HepG2 (cell line): ENCODE results near the gene AURKA. TPM values are rescaled to one million over a fixed set of nuclear protein-coding genes. Genes with fewer than 3 reads are reported as not detected.

Experiments
- HDAC2 ChIP-seq: sonication (generic); formaldehyde crosslinking; IDR thresholded peaks from 2 replicates; pipeline ENCODE4 v1.4.0; 2020; ENCODE audit warnings: missing genetic modification reagents
- HNRNPL ChIP-seq: fragments of 200-400 bp; formaldehyde crosslinking; IDR thresholded peaks from 2 replicates; pipeline ENCODE4 v1.6.1; 2017; ENCODE audit warnings: mild to moderate bottlenecking, low read depth, low read length
- HOMEZ ChIP-seq: IDR thresholded peaks from 2 replicates; pipeline ENCODE4 v1.6.1; 2016; ENCODE audit warnings: low read depth
- IKZF5 ChIP-seq: IDR thresholded peaks from 2 replicates; pipeline ENCODE4 v1.6.1; 2018; ENCODE audit warnings: missing genetic modification reagents, mild to moderate bottlenecking, missing compliant biosample characterization
- JUNB ChIP-seq: sonication (generic); formaldehyde crosslinking; IDR thresholded peaks from 2 replicates; pipeline ENCODE4 v1.8.0; 2022; ENCODE audit warnings: missing genetic modification reagents, mild to moderate bottlenecking, borderline replicate concordance
- KLF9 ChIP-seq: IDR thresholded peaks from 2 replicates; pipeline ENCODE4 v1.6.1; 2016; ENCODE audit warnings: low read depth
- NFE2 ChIP-seq: sonication (generic); formaldehyde crosslinking; IDR thresholded peaks from 2 replicates; pipeline ENCODE4 v1.4.0; 2020; ENCODE audit warnings: missing genetic modification reagents
- REPIN1 ChIP-seq: sonication (generic); formaldehyde crosslinking; IDR thresholded peaks from 2 replicates; pipeline ENCODE4 v1.8.0; 2022; ENCODE audit warnings: missing genetic modification reagents, low read depth, mild to moderate bottlenecking, borderline replicate concordance
- SMYD3 ChIP-seq: sonication (generic); formaldehyde crosslinking; IDR thresholded peaks from 2 replicates; pipeline ENCODE4 v1.8.1; 2023; ENCODE audit warnings: mild to moderate bottlenecking, missing genetic modification reagents
- SNAPC4 ChIP-seq: sonication (generic); formaldehyde crosslinking; IDR thresholded peaks from 2 replicates; pipeline ENCODE4 v1.4.0; 2020; ENCODE audit warnings: mild to moderate bottlenecking, missing genetic modification reagents
- SOX6 ChIP-seq, 2 experiments: fragments of 450-650 bp in 1 of 2; sonication (generic) in 1 of 2; formaldehyde crosslinking in 1 of 2; IDR thresholded peaks; 2 replicates each; pipeline versions ENCODE4 v1.4.0 to v1.6.1; 2017 to 2020; ENCODE audit warnings: antibody characterized with exemption in 1 of 2, mild to moderate bottlenecking in 1 of 2, missing genetic modification reagents in 1 of 2
- SRY ChIP-seq: sonication (generic); formaldehyde crosslinking; IDR thresholded peaks from 2 replicates; pipeline ENCODE4 v1.8.0; 2022; ENCODE audit warnings: mild to moderate bottlenecking, missing genetic modification reagents
- TAF1 ChIP-seq: sonication (generic); formaldehyde crosslinking; IDR thresholded peaks from 2 replicates; pipeline ENCODE4 v1.4.0; 2020; ENCODE audit warnings: missing genetic modification reagents
- ZNF276 ChIP-seq: sonication (generic); formaldehyde crosslinking; IDR thresholded peaks from 2 replicates; pipeline ENCODE4 v1.4.0; 2020; ENCODE audit warnings: mild to moderate bottlenecking, low read depth, missing genetic modification reagents
- ZNF431 ChIP-seq: sonication (generic); formaldehyde crosslinking; IDR thresholded peaks from 2 replicates; pipeline ENCODE4 v1.9.0; 2022; ENCODE audit warnings: missing genetic modification reagents, low read depth, mild to moderate bottlenecking, borderline replicate concordance
- ZNF558 ChIP-seq: sonication (generic); formaldehyde crosslinking; IDR thresholded peaks from 2 replicates; pipeline ENCODE4 v1.9.0; 2022; ENCODE audit warnings: mild to moderate bottlenecking, missing genetic modification reagents, borderline replicate concordance
- ZNF709 ChIP-seq: sonication (generic); formaldehyde crosslinking; IDR thresholded peaks from 2 replicates; pipeline ENCODE4 v1.5.0; 2020; ENCODE audit warnings: mild to moderate bottlenecking, missing genetic modification reagents
- ZNF782 ChIP-seq: sonication (generic); formaldehyde crosslinking; IDR thresholded peaks from 2 replicates; pipeline ENCODE4 v1.4.0; 2020; ENCODE audit warnings: missing genetic modification reagents, mild to moderate bottlenecking, borderline replicate concordance
- ZNF878 ChIP-seq: sonication (generic); formaldehyde crosslinking; IDR thresholded peaks from 2 replicates; pipeline ENCODE4 v1.8.1; 2023; ENCODE audit warnings: mild to moderate bottlenecking, missing genetic modification reagents, moderate library complexity
- polyA plus RNA-seq, 8 experiments: library from polyadenylated mRNA; depleted of rRNA in 3 of 8; stranded (reverse) in 7 of 8; unstranded in 1 of 8; fragments of >200 nt; fragmentation: Illumina TruSeq in 4 of 8; extraction: Trizol in 4 of 8; gene quantifications; 2 replicates each; pipeline versions ENCODE4 v1.2.1 to v1.2.3, GENCODE V29; 2011 to 2016; ENCODE audit warnings: low read depth in 4 of 8, missing spikeins in 1 of 8, mixed read lengths in 1 of 8; ENCODE audit not compliant: insufficient read depth in 1 of 8
- total RNA-seq, 5 experiments: library from RNA; depleted of rRNA; stranded (reverse); fragments of >200 nt; fragmentation: Illumina TruSeq; extraction: Trizol; gene quantifications; 2 replicates each; pipeline ENCODE4 v1.2.3, GENCODE V29; 2016; ENCODE audit warnings: low read depth in 1 of 5

Gene AURKA
- total and polyA plus RNA-seq, 2 of the 13 experiments (the other 11 are each of a cell fraction or from before 2014, with no cell fraction given): 96.4 to 224 TPM

GRCh38 chr20:56360133-56360907, 31.7 kb downstream of the AURKA start (continued):
- TF ChIP-seq SOX6 (IDR thresholded peaks at IDR 0.05): no peak
- TF ChIP-seq SOX6 (CRISPR knock-in tag; IDR thresholded peaks at IDR 0.05): peak; percentile 11; the same call in 1 of the 2 replicates
- TF ChIP-seq HNRNPL: peak; percentile 83; the same call in 1 of the 2 replicates
- no peak; the same call in 1 of the 2 replicates for TF ChIP-seq SRY (CRISPR knock-in tag)
- TF ChIP-seq ZNF558 (CRISPR knock-in tag): no peak; the same call in 1 of the 2 replicates
- TF ChIP-seq REPIN1: peak; percentile 12; the same call in 1 of the 2 replicates
- TF ChIP-seq TAF1 (CRISPR knock-in tag): peak; percentile 53
- peak; percentile 71 for TF ChIP-seq IKZF5 (CRISPR knock-in tag)
- peak; percentile 73; the same call in 1 of the 2 replicates for TF ChIP-seq HDAC2 (CRISPR knock-in tag)
- no peak for TF ChIP-seq NFE2 (CRISPR knock-in tag)
- TF ChIP-seq KLF9 (CRISPR knock-in tag): no peak
- 0 out of 2 replicates have a peak, but pooled peaks have one; percentile 45 for TF ChIP-seq SNAPC4 (CRISPR knock-in tag)
- 0 out of 2 replicates have a peak, but pooled peaks have one; percentile 69 for TF ChIP-seq ZNF276 (CRISPR knock-in tag)
- TF ChIP-seq JUNB (CRISPR knock-in tag): no peak
- no peak for TF ChIP-seq SMYD3 (CRISPR knock-in tag)
- TF ChIP-seq ZNF782 (CRISPR knock-in tag): no peak
- TF ChIP-seq HOMEZ: no peak
- no peak for TF ChIP-seq ZNF709 (CRISPR knock-in tag)
- no peak for TF ChIP-seq ZNF878 (CRISPR knock-in tag)
- TF ChIP-seq ZNF431 (CRISPR knock-in tag): no peak
